Activated CD4-positive, alpha-beta T cell treated with anti-CD3 and anti-CD28 coated beads for 24 hours (primary cell): ENCODE data around the gene STK4.

Source experiments
- DNase-seq, 2 donors: peaks; one replicate each; pipeline ENCODE4 v3.0.0-alpha.2; 2020; ENCODE audit warnings: low read depth in 2 of 2

STK4 gene

DNA sequence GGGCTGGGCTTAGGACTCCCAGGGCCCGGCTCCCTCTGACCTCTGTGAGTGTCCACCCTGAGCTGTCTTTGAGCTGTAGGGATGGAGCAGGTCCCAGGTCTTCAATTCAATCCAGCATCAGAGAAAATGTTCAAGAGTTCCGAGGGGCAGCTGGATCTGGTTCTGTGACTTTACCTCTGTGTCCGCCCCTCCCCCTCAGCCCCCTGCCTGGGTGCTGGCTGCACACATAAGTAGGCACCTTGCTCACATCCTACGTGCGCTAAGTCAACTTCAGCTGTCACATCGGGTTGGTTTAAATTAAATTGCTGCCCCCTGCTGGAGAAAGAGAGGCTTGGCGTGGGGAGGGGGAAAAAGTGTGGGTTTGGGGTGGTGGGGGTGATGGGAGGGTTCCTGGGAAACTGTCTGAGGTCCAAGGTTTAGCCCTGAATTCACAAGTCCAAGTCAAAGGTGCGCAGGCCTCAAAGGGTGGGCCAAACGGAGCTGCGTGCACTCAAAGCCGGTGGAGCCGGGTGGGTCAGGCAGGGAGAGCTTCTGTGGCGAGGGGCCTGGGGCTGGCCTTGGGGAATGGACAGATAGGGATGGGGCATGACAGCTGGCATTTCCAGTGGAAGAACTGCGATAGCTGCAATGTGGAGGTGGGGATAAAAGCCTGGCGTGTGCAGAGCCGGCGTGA is 145.6 kb downstream of the STK4 start:
- no peak for DNase-seq

DNA sequence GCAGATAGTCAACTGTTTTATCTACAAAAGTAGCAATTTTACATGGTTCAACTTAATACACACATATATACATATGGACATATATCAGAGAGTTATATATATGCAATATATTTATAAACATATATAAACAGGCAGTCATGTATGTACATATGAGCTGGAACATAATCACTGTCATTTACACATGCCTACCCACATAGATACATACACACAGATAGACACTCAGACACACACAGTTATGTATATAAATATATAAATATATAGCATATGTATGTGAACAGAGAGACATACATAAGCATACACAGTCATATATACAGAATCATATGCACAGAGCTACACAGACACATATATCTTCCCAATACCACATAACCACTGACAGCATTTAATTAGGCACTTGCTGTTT is 146.4 kb downstream of the STK4 start:
- DNase-seq, result no peak

DNA sequence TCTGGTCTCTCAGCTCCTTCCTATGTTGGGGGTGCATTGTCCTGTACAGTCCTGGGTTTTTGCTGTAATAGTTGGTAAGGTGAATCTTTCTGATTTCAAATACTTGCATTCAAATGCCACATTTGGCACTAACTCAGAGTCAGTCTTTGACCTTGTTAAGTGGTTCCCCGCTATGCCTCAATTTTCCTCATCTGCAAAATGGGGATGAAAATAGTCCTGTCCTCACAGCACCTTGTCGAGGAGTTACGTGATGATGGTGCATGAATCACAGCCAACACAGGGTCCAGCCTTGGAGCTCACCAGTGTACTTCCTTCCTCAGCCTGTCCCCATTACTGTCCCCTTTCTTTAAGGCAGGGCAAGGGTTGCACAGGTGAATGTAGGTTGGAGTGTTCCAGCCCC is 147.6 kb downstream of the STK4 start:
- DNase-seq, result no peak

- no peak for DNase-seq
Measured at GRCh38 chr20:45114465-45115385, 148.4 kb downstream of the STK4 start, which contains the start of gene WFDC5. Gene WFDC5, minus strand, starts transcription at chr20:45115174. Its CDS starts 91 bp downstream, at chr20:45115083.

GRCh38 chr20:45115386-45115774 is 149.1 kb downstream of the STK4 start:
- DNase-seq, result no peak

DNA sequence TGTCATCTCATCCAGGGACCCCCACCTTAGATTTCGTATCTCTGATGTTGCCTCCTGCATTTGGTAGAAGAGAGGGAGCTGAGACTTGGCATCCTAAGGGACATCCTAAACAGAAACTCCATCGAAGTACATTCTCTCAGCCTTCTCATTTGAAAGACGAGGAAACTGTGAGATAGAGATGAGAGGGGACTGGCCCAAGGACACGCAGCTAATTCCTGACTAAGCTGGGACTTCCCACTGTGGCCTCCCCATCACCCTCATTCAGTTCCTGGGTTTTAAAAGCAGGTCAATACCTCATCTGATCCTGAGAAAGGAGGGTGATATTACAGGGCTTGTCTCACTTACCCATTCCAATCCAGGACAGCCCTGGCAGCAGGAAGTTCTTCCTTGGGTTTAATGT is 149.5 kb downstream of the STK4 start:
- no peak for DNase-seq

DNA sequence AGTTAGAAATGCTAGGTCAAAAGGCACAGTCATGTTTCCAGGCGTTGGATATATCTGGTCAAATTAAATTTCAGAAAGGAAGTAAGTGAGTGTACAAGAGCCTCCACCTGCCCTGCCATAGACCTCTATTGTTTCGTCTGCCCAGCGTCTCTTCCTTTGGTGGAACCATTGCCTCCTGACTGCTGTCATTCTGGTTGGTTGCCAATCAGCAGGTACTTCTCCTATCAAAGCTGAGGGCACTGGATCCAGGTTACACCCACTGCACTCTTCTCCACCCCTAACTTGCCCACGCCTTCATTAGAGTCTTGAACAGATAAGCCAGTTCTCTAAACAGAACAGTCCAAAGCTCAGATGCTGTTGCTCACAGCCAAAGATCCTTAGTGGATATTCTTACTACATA is 151.3 kb downstream of the STK4 start:
- no peak for DNase-seq

DNA sequence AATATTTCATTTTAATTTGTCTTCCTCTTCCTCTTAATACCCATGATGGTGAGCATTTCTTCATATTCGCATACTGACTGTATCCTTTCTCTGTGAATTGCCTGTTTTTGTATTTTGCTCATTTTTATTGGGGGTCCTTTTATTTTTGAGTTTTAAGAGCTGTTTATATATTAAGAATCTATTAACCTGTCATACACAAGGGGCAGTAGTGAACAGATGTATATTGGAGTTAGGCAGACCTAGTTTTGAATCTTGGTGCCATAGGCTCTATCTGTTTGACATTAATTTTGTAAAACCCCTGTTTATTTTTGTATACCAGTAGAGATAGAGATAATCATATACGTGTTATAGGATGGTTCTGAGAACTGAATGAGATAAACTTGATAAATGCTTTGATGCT is 151.7 kb downstream of the STK4 start:
- no peak for DNase-seq

DNA sequence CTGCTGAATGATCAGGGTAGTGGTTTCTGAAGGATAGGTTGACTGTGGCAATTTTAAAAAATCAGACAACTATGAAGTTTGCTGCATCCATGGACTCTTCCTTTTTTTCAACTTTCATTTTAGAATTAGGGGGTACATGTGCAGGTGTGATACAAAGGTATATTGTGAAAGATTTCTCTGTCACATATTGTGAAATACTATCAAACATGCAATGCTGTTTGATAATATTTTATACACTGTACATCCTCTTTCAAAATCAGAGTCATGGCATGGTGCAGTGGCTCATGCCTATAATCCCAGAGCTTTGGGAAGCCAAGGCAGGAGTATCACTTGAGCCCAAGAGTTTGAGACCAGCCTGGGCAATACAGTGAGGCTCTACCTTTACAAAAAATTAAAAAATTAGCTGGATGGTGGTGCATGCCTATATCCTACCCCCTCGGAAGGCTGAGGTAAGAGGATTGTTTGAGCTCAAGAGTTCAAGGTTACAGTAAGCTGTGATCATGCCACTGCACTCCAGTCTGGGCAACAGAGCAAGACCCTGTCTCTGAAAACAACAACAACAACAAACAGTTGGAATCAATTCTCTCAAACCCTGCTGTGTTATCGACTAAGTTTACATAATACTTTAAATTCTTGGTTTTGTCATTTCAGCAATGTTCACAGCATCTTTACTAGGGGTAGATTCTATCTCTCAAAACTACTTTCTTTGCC is 153.4 kb downstream of the STK4 start:
- no peak for DNase-seq

GRCh38 chr20:45121388-45121787 is 155.1 kb downstream of the STK4 start:
- no peak for DNase-seq

DNA sequence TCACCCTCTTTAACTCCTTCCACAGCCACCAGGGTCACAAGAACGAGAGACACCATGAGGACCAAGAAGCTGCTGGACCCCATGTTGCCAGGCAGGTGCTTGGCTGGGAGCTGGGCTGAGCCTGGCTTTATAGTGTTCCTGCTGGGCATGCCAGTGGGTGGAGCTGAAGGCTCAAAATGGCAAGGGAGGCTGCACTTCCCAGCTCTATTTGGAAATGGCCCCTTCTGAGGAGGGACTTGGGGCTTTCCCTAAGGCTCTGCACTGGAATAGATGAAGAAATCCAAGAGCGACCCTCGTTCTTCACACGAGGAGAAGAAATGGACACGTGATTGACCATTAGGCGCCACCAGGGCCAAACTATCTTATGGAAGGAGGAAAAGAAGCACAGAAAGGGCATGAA is 158.1 kb downstream of the STK4 start, which contains the start of gene WFDC12:
Gene WFDC12 (minus strand): TSS at position 101 of the 400 bp plus-strand sequence. CDS start 18 bp downstream, at position 83.
- DNase-seq, result no peak

GRCh38 chr20:45128099-45128498 is 161.8 kb downstream of the STK4 start:
- DNase-seq, result no peak
